ENCODE data around the gene PALMD. TPM values are rescaled to one million over a fixed set of nuclear protein-coding genes. Genes with fewer than 3 reads are reported as not detected.

Gene PALMD
- total RNA-seq, 1 donor, result 2.5 TPM

GRCh38 chr1:99735852-99736251 is 89.9 kb downstream of the PALMD start:
- DNase-seq (ENCODE audit: insufficient read length, low spot score, missing footprints), result no peak
- Histone ChIP-seq H3K9me3 (ENCODE audit: low read depth, low read length) (no peaks in the 10 kb centered on the region), H3K79me2 (ENCODE audit: insufficient read depth, low read length) (no peaks in the 10 kb centered on the region), H4K20me1 (ENCODE audit: insufficient read depth, low read length) (no peaks in the 10 kb centered on the region), H3K27ac (ENCODE audit: low read depth, low read length) (no peak overlapping the region), H3K4me3 (ENCODE audit: insufficient read depth, low read length) (no peak overlapping the region), H2AFZ (ENCODE audit: low read length) (no peak overlapping the region), H3K36me3 (ENCODE audit: insufficient read depth, low read length) (no peaks in the 10 kb centered on the region), H3K4me2 (ENCODE audit: insufficient read depth, low read length) (no peak overlapping the region), H3K4me1 (ENCODE audit: insufficient read depth, low read length) (no peaks in the 10 kb centered on the region), H3K27me3 (ENCODE audit: insufficient read depth, low read length) (no peaks in the 10 kb centered on the region)
- no peak for TF ChIP-seq CTCF (IDR thresholded peaks at IDR 0.05; ENCODE audit: extremely low read depth, low read depth, low read length)

DNA sequence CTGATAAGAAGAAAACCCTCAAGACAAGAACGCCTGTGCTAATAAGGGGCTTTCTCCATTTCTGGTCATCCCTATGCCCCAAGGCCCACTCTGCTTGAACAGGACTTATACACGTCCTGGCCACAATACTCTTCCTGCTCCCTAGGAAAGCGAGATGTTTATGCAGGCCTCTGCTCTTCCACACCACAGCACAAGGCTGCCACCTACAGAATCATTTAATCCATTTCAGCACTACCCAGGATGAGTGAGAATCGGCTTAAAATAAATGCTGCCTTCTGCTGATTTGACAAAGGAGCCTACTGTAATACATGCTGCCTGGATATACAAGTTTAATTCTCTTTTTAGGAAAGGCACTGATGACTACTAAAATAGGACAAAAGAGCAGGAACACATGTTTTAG is 91.1 kb downstream of the PALMD start:
- Histone ChIP-seq H3K9me3 (ENCODE audit: low read depth, low read length) (no peaks in the 10 kb centered on the region), H2AFZ (ENCODE audit: low read length) (peak overlapping the region; percentile 79), H3K79me2 (ENCODE audit: insufficient read depth, low read length) (no peaks in the 10 kb centered on the region), H3K27ac (ENCODE audit: low read depth, low read length) (no peak overlapping the region), H3K4me2 (ENCODE audit: insufficient read depth, low read length) (no peak overlapping the region), H3K36me3 (ENCODE audit: insufficient read depth, low read length) (no peaks in the 10 kb centered on the region), H3K27me3 (ENCODE audit: insufficient read depth, low read length) (no peaks in the 10 kb centered on the region), H4K20me1 (ENCODE audit: insufficient read depth, low read length) (no peaks in the 10 kb centered on the region), H3K4me3 (ENCODE audit: insufficient read depth, low read length) (no peak overlapping the region), H3K4me1 (ENCODE audit: insufficient read depth, low read length) (no peaks in the 10 kb centered on the region)
- peak; percentile 76 for DNase-seq (ENCODE audit: insufficient read length, low spot score, missing footprints)
- TF ChIP-seq CTCF (IDR thresholded peaks at IDR 0.05; ENCODE audit: extremely low read depth, low read depth, low read length), result peak; percentile 71

DNA sequence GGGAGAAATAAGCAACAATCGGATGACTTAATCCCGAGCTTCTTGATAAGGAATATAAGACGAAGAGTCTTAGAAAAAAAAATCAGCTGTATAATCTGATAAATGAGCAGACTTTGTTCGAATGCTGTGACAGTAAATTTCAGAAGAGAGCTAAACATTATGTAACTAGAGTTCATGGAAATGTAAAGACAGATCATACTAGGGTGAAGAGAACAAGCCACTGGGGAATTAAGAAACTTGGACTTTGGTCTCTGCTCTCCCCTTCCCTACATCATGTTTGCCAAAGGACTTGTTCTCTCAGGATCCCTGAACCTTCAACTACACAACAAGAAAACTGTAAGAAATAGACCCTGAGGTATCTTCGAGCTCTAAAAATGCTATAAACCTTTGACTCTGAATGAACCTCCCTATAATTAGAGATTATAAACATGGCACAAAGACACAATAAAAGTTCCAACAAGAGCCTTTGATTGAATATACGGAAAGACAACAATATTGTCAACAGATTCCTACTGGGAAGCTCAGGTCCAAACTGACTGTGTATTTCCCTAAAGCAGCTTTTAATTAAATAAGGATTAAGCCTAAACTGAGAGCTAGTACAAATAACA is 93.0 kb downstream of the PALMD start:
- no peaks in the 10 kb centered on the region for H3K79me2 ChIP-seq (ENCODE audit: insufficient read depth, low read length)
- H4K20me1 ChIP-seq (ENCODE audit: insufficient read depth, low read length), result no peaks in the 10 kb centered on the region
- no peaks in the 10 kb centered on the region for H3K36me3 ChIP-seq (ENCODE audit: insufficient read depth, low read length)
- H2AFZ ChIP-seq (ENCODE audit: low read length), result no peak overlapping the region
- no peak overlapping the region for H3K4me3 ChIP-seq (ENCODE audit: insufficient read depth, low read length)
- no peaks in the 10 kb centered on the region for H3K27me3 ChIP-seq (ENCODE audit: insufficient read depth, low read length)
- no peak overlapping the region for H3K27ac ChIP-seq (ENCODE audit: low read depth, low read length)
- H3K9me3 ChIP-seq (ENCODE audit: low read depth, low read length), result no peaks in the 10 kb centered on the region
- DNase-seq (ENCODE audit: insufficient read length, low spot score, missing footprints), result no peak
- no peak overlapping the region for H3K4me2 ChIP-seq (ENCODE audit: insufficient read depth, low read length)
- no peak for TF ChIP-seq CTCF (IDR thresholded peaks at IDR 0.05; ENCODE audit: extremely low read depth, low read depth, low read length)
- H3K4me1 ChIP-seq (ENCODE audit: insufficient read depth, low read length), result no peaks in the 10 kb centered on the region

DNA sequence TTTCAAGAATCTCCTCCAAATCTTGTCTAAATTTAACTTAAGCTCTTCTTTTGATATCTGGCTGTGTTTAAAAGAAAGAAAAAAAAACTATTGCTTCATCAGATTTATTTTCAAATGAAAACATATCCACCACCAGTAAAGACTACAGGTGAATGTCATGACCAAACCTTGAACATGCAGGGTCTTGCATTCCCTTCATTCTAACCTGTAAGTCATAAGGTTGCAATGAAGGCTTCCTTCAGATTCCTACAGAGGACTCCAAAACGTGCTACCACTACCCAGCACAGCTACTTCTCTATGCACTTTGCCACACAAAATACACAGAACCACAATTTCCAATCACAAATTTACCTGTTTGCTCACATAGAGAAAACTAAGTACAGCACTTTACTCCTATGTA is 94.2 kb downstream of the PALMD start:
- H3K4me3 ChIP-seq (ENCODE audit: insufficient read depth, low read length), result no peak overlapping the region
- no peaks in the 10 kb centered on the region for H3K4me1 ChIP-seq (ENCODE audit: insufficient read depth, low read length)
- H3K27me3 ChIP-seq (ENCODE audit: insufficient read depth, low read length), result no peaks in the 10 kb centered on the region
- H3K9me3 ChIP-seq (ENCODE audit: low read depth, low read length), result no peaks in the 10 kb centered on the region
- no peak overlapping the region for H3K4me2 ChIP-seq (ENCODE audit: insufficient read depth, low read length)
- no peaks in the 10 kb centered on the region for H4K20me1 ChIP-seq (ENCODE audit: insufficient read depth, low read length)
- H3K79me2 ChIP-seq (ENCODE audit: insufficient read depth, low read length), result no peaks in the 10 kb centered on the region
- DNase-seq (ENCODE audit: insufficient read length, low spot score, missing footprints), result no peak
- H3K36me3 ChIP-seq (ENCODE audit: insufficient read depth, low read length), result no peaks in the 10 kb centered on the region
- TF ChIP-seq CTCF (IDR thresholded peaks at IDR 0.05; ENCODE audit: extremely low read depth, low read depth, low read length), result no peak
- H3K27ac ChIP-seq (ENCODE audit: low read depth, low read length), result no peak overlapping the region
- no peak overlapping the region for H2AFZ ChIP-seq (ENCODE audit: low read length)

Other genes with a start within 250 kb of the PALMD start
- 23.2 and 28.9 TPM in 2 replicates for gene FRRS1, start 120.5 kb downstream of the PALMD start, total RNA-seq
- 17.7 and 18.9 TPM in 2 replicates for gene AGL, start 204.2 kb downstream of the PALMD start, total RNA-seq

Data from osteoblast (primary cell).